Lung (tissue), 16 donors: ENCODE results near the gene CAMSAP3. TPM values are rescaled to one million over a fixed set of nuclear protein-coding genes. Genes with fewer than 3 reads are reported as not detected.

ENCODE experiments used
- ATAC-seq: fragments of 200-7000 bp; cut with Tn5 transposase; one replicate; pipeline ENCODE4 v1.9.1; 2020; ENCODE audit warnings: moderate number of reproducible peaks; ENCODE audit not compliant: insufficient read depth, low FRiP score
- DNase-seq, 3 donors: peaks; one replicate each; pipeline ENCODE4 v3.0.0-alpha.2; 2013 to 2017
- H3K27ac ChIP-seq, 2 donors: one replicate each; pipeline ENCODE4 v1.5.1; 2013; ENCODE audit warnings: mild to moderate bottlenecking in 2 of 2, moderate library complexity in 2 of 2, control low read depth in 1 of 2, inconsistent platforms in 1 of 2, low read depth in 1 of 2, low read length in 1 of 2
- H3K27me3 ChIP-seq, 3 donors: one replicate each; pipeline ENCODE4 v1.5.1; 2013; ENCODE audit warnings: low read length in 2 of 3; ENCODE audit not compliant: control insufficient read depth in 3 of 3, insufficient read depth in 3 of 3
- H3K36me3 ChIP-seq, 4 donors: one replicate each; pipeline ENCODE4 v1.5.1; 2013; ENCODE audit warnings: low read length in 4 of 4, mild to moderate bottlenecking in 1 of 4, moderate library complexity in 1 of 4; ENCODE audit not compliant: control insufficient read depth in 4 of 4, insufficient read depth in 4 of 4
- H3K4me1 ChIP-seq, 5 donors: one replicate each; pipeline ENCODE4 v1.5.1; 2013; ENCODE audit warnings: low read length in 5 of 5, mild to moderate bottlenecking in 2 of 5, moderate library complexity in 1 of 5; ENCODE audit not compliant: control insufficient read depth in 5 of 5, insufficient read depth in 5 of 5
- H3K4me3 ChIP-seq: one replicate; pipeline ENCODE4 v1.5.1; 2013; ENCODE audit warnings: mild to moderate bottlenecking, control low read depth, moderate library complexity
- H3K9ac ChIP-seq, 2 donors: one replicate each; pipeline ENCODE4 v1.5.1; 2013; ENCODE audit warnings: low read length in 2 of 2, control low read depth in 1 of 2; ENCODE audit not compliant: insufficient read depth in 1 of 2
- H3K9me3 ChIP-seq, 4 donors: one replicate each; pipeline ENCODE4 v1.5.1; 2013; ENCODE audit warnings: low read length in 3 of 4, mild to moderate bottlenecking in 1 of 4, moderate library complexity in 1 of 4; ENCODE audit not compliant: control insufficient read depth in 4 of 4, insufficient read depth in 3 of 4
- CTCF ChIP-seq: IDR thresholded peaks from 2 replicates; pipeline ENCODE4 v1.5.1; 2012; ENCODE audit warnings: mild to moderate bottlenecking; ENCODE audit errors: control extremely low read depth, extremely low read depth
- WGBS, 2 donors: extraction: QIAGEN DNeasy Blood & Tissue Kit; methylation state at CpG; one replicate each; pipeline ENCODE4 v1.1.7; 2013; 5-methylcytosine and 5-hydroxymethylcytosine counted together
- long read RNA-seq, 5 donors: transcript quantifications; one replicate each; lab custom pipeline, GENCODE V29; 2026
- polyA plus RNA-seq, 2 donors: library from polyadenylated mRNA; stranded (reverse); fragments of 200-250 nt; gene quantifications; one replicate each; pipeline ENCODE4 v1.2.1, GENCODE V29; 2013
- total RNA-seq, 2 donors: library from RNA; depleted of rRNA in 1 of 2; stranded (reverse); fragments of >200 nt in 1 of 2; gene quantifications; one replicate each; pipeline ENCODE4 v1.2.1, GENCODE V29; 2014 to 2021
- donor health status: control.
- donor health status: control.
- donor health status: Bipolar disorder and iron deficiency.
- donor health status: healthy.
- donor health status: DM: yes; HTN: yes; CAD: no.

The CAMSAP3 gene
- total RNA-seq (10 to 100 TPM; 18.3 to 30.4 TPM), polyA plus RNA-seq (10 to 100 TPM in 1 of 2 donors, 1 to 10 TPM in 1; 9.2 to 20.0 TPM)
- long read RNA-seq, donor 1, partial matches to known transcripts = 17 of 37 reads
- long read RNA-seq, donor 1, other reads (novel, unspliced or antisense) = 19 of 37 reads
- long read RNA-seq, donor 2, partial matches to known transcripts = 13 of 13 reads
- long read RNA-seq, donor 2, other reads (novel, unspliced or antisense) = 0 of 13 reads
- long read RNA-seq, donor 3 = 0 reads
- long read RNA-seq, donor 4, partial matches to known transcripts = 0 of 2 reads
- long read RNA-seq, donor 4, other reads (novel, unspliced or antisense) = 0 of 2 reads
- long read RNA-seq, donor 5 = 0 reads

GRCh38 chr19:7595466-7596133 lies at the start of gene CAMSAP3:
Gene CAMSAP3 (plus strand): TSS chr19:7595863. CDS start chr19:7596003, 140 bp downstream.
- WGBS, 2 donors = 1% methylated on average over 51 to 78 of the region's 78 CpGs
- Histone ChIP-seq H3K4me3 (peak within 1 kb of the TSS; percentile 45), H3K27ac (peak within 1 kb of the TSS in 1 of 2 donors; percentile 46), H3K9ac (no peak within 1 kb of the TSS), H3K36me3 (no peaks in the 10 kb centered on the region), H3K27me3 (peaks cover 0 to 22% (median 22%) of the 10 kb centered on the region in 3 donors), H3K4me1 (peaks cover 0 to 4% (median 0%) of the 10 kb centered on the region in 5 donors), H3K9me3 (peaks cover 0 to 1% (median 0%) of the 10 kb centered on the region in 4 donors)
- ATAC-seq (peak; percentile 83), DNase-seq (peak; percentile 29 to 69 (median 60))
- TF ChIP-seq CTCF = no peak

- H3K4me1 ChIP-seq = peaks cover 0 to 2% (median 0%) of the 10 kb centered on the region in 5 donors
- H3K27ac ChIP-seq = no peak overlapping the region
- no peak for TF ChIP-seq CTCF
- H3K9me3 ChIP-seq = no peaks in the 10 kb centered on the region
- H3K36me3 ChIP-seq = peaks cover 6 to 47% (median 15%) of the 10 kb centered on the region in 4 donors
- WGBS, 2 donors = 29 to 56% methylated on average over 1 of the region's 1 CpG
- no peaks in the 10 kb centered on the region for H3K27me3 ChIP-seq
- no peak overlapping the region for H3K9ac ChIP-seq
- H3K4me3 ChIP-seq = no peak overlapping the region
- DNase-seq (no peak), ATAC-seq (no peak)
These were observed 49.8 kb upstream of the CAMSAP3 start for GRCh38 chr19:7545904-7546303.

- no peaks in the 10 kb centered on the region for H3K9me3 ChIP-seq
- TF ChIP-seq CTCF = no peak
- H3K4me3 ChIP-seq = no peak overlapping the region
- WGBS, 2 donors = 80 to 83% methylated on average over 3 of the region's 3 CpGs
- H3K4me1 ChIP-seq = peaks cover 0 to 2% (median 0%) of the 10 kb centered on the region in 5 donors
- H3K27me3 ChIP-seq = no peaks in the 10 kb centered on the region
- peaks cover 4 to 35% (median 15%) of the 10 kb centered on the region in 4 donors for H3K36me3 ChIP-seq
- DNase-seq (no peak), ATAC-seq (no peak)
- H3K9ac ChIP-seq = no peak overlapping the region
- no peak overlapping the region for H3K27ac ChIP-seq
These were observed 48.5 kb upstream of the CAMSAP3 start for GRCh38 chr19:7547159-7547558.
